ENCODE data around the gene TRPV4.

TRPV4 gene

DNA sequence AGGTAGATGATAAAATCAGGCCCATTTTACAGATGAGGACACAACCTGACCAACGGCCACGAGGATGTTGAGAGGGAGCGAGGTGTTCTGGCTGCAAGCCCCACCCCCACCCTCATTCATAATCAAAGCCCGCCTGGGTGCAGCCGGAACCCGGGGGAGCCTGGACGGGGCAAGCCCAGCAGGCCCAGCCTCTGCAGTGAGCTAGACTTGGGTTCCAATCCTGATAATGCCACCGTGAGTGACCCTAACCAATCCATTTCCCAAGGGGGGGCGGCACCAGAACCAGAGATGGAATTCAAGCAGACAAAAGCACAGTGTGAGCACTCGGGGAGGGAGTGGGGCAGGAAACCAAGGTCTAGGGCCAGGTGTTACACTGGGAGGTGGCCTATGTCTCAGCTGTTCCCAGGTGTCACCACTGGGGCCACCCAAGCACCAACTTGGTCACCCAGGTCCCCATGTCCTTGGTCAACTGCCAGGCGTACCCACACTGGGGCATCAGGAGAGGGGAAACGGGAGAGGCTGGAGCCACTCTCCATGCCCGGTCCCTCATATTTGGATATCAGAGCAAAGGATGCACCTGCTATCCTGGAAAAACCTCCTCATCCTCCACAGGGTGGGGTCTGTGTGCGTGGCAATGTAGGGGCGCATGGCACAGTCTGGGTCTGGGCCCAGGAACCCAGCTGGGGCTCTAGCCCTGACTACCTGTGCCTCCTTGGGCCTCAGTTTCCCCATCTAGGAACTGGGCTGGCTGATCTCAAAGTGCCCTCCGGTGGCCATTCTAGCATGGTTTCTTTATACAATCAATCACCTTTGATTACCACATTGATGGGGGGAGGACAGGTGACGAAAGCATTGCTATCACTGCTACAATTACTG lies 61.2 kb downstream of the TRPV4 start:
- peak overlapping the region; percentile 78 for H3K4me3 Mint-ChIP-seq
- H3K36me3 Mint-ChIP-seq: no peaks in the 10 kb centered on the region
- no peaks in the 10 kb centered on the region for H3K9me3 Mint-ChIP-seq (ENCODE audit: low read depth)
- peaks cover 2% of the 10 kb centered on the region for H3K27me3 Mint-ChIP-seq
- H3K4me1 Mint-ChIP-seq (ENCODE audit: low read depth): peaks cover 4% of the 10 kb centered on the region
- H3K27ac Mint-ChIP-seq: no peak overlapping the region

DNA sequence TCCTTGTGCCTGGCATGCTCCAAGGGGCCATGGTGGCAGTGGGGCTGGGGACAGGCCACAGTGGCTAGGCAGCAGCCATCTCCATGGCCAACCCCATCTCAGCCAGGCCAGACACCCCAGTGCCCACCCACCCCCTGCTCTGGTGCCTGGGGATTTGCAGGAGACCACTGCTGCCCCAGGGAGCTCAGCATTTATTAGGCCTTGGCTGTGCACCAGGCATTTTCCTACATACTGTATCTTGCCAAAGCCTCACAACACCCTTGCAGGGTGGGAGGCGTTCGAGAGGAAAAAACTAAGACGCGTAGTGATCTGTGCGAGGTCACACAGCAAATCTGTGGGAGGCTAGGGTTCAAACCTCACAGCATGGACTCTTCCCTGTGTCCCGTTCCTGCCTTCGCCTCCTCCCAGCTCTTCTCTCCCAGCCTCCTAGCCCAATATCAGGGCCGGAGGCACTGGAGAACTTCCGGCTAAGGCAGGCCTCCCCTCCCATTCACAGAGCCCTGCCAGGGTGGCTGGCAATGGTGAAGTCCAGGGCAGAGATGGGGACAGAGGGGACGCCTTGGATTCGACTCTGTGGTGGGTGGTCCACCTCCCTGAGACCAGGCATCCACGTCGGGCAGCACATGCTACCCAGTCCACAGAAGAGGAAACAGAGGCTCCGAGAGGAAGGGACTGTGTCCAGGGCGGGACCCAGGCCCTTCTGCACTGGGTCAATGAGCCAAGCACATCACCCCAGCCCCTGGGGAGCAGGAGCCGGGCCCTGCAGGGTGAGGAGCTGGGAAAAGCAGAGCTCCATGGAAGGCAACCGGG lies 62.1 kb downstream of the TRPV4 start:
- Mint-ChIP-seq H3K4me1 (ENCODE audit: low read depth) (peaks cover 4% of the 10 kb centered on the region), H3K9me3 (ENCODE audit: low read depth) (no peaks in the 10 kb centered on the region), H3K27ac (no peak overlapping the region), H3K36me3 (no peaks in the 10 kb centered on the region), H3K27me3 (peaks cover 2% of the 10 kb centered on the region), H3K4me3 (no peak overlapping the region)

DNA sequence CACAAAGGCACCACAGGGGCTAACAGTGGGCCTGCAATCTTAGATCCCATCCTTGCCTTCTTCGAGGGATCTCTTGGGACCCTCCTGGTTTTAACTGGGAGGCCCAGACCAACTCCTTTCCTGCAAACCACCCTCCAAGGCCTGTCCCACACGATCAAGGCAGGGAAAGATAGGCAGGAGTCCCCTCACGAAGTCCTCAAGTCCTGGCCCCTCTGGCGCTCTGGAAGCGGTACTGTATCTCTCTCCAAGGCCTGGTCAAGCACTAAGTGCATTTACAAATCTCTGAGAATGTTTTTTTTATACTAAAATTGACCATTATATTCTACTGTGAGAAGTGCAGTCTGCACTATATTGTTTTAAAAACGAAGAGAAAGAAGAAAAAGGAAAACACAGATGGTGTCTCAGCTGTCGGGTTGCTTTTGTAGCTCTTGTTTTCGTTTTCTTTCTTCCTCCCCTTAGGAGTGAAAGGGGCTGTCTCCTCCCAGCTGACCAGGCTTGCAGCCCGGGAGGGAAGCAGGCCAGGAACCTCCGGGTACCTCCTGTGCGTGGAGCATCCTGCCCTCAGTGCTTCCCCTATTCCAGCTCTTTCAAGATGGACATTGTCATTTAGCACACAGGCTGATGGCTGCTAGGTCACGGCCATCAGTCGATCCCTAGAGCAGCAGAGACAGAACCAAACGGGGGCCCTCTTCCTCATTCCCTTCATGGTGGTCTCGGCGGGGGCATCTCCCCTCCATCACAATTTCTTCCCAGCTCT lies 62.9 kb downstream of the TRPV4 start:
- no peaks in the 10 kb centered on the region for H3K9me3 Mint-ChIP-seq (ENCODE audit: low read depth)
- H3K27ac Mint-ChIP-seq: no peak overlapping the region
- H3K4me3 Mint-ChIP-seq: no peak overlapping the region
- no peaks in the 10 kb centered on the region for H3K36me3 Mint-ChIP-seq
- H3K4me1 Mint-ChIP-seq (ENCODE audit: low read depth): peaks cover 4% of the 10 kb centered on the region
- H3K27me3 Mint-ChIP-seq: peaks cover 2% of the 10 kb centered on the region

DNA sequence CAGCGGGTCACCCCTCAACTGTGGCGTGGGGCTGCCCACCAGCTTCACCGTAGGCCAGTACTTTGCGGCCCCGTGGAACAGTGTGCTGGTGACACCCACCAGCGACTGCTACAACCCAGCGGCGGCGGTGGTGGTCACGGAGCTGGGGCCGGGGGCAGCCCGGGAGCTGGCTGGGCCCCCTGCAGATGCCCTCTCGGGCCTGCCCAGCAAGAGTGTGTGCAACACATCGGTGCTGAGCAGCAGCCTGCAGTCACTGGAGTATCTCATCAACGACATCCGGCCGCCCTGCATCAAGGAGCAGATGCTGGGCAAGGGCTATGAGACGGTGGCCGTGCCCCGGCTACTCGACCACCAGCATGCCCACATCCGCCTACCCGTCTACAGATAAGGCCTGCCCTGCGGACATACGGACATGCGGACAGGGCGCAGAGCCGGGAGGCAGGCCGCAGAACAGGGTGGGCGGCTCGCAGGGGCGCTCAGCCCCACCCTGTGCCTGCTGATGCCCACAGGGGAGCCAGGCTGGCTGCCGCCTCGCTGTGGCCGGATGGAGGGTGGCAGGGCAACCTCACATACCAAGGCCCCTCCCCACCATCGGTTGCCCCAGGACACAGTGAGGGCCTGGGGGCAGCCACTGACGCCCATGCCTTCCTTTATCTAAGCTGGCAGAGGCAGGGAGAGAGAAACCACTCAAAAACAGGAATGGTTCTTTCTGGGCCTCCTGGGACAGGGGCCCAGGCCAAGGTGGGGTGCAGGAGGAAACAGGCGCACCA lies 64.1 kb downstream of the TRPV4 start:
- H3K4me3 Mint-ChIP-seq: no peak overlapping the region
- H3K27ac Mint-ChIP-seq: no peak overlapping the region
- peaks cover 4% of the 10 kb centered on the region for H3K4me1 Mint-ChIP-seq (ENCODE audit: low read depth)
- H3K27me3 Mint-ChIP-seq: peaks cover 2% of the 10 kb centered on the region
- no peaks in the 10 kb centered on the region for H3K9me3 Mint-ChIP-seq (ENCODE audit: low read depth)
- no peaks in the 10 kb centered on the region for H3K36me3 Mint-ChIP-seq

DNA sequence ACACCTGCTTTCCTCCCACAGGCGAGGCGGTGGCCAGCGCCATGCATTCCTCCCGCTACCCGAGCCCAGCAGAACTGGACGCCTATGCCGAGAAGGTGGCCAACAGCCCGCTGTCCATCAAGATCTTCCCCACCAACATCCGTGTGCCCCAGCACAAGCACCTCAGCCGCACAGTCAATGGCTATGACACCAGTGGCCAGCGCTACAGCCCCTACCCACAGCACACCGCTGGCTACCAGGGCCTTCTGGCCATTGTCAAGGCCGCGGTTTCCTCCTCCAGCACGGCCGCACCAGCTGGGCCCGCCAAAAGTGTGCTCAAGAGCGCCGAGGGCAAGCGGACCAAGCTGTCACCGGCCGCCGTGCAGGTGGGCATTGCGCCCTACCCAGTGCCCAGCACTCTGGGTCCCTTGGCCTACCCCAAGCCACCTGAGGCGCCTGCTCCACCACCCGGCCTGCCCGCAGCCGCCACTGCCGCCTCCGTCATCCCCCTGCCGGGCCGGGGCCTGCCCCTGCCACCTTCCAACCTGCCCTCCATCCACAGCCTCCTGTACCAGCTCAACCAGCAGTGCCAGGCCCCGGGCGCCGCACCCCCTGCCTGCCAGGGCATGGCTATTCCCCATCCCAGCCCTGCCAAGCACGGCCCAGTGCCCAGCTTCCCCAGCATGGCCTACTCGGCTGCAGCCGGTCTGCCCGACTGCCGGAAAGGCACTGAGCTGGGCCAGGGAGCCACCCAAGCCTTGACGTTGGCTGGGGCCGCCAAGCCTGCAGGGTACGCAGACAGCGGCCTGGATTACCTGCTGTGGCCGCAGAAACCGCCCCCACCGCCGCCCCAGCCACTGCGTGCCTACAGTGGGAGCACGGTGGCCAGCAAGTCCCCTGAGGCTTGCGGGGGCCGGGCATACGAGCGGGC lies 65.0 kb downstream of the TRPV4 start:
- H3K27ac Mint-ChIP-seq: no peak overlapping the region
- no peaks in the 10 kb centered on the region for H3K36me3 Mint-ChIP-seq
- no peak overlapping the region for H3K4me3 Mint-ChIP-seq
- H3K27me3 Mint-ChIP-seq: peaks cover 2% of the 10 kb centered on the region
- no peaks in the 10 kb centered on the region for H3K9me3 Mint-ChIP-seq (ENCODE audit: low read depth)
- H3K4me1 Mint-ChIP-seq (ENCODE audit: low read depth): peaks cover 2% of the 10 kb centered on the region

DNA sequence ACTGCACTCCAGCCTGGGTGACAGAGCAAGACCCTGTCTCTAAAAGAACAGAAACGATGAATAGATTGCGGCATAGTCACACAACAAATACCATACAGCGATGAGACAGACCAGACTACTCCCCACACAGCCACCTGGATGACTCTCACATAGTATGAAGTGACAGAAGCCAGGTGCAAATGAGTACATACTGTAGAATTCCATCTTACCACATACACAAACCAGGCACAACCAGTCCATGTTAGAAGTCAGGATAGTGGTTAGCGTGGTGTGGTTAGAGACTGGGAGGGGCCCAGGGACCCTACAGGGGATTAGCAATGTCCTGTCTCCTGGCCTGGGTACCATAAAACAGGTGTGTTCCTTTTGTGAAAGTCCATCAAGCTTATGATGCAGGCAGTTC lies 65.7 kb downstream of the TRPV4 start:
- Mint-ChIP-seq H3K4me3 (no peak overlapping the region), H3K9me3 (ENCODE audit: low read depth) (no peaks in the 10 kb centered on the region), H3K4me1 (ENCODE audit: low read depth) (no peaks in the 10 kb centered on the region), H3K36me3 (no peaks in the 10 kb centered on the region), H3K27ac (no peak overlapping the region), H3K27me3 (no peaks in the 10 kb centered on the region)

DNA sequence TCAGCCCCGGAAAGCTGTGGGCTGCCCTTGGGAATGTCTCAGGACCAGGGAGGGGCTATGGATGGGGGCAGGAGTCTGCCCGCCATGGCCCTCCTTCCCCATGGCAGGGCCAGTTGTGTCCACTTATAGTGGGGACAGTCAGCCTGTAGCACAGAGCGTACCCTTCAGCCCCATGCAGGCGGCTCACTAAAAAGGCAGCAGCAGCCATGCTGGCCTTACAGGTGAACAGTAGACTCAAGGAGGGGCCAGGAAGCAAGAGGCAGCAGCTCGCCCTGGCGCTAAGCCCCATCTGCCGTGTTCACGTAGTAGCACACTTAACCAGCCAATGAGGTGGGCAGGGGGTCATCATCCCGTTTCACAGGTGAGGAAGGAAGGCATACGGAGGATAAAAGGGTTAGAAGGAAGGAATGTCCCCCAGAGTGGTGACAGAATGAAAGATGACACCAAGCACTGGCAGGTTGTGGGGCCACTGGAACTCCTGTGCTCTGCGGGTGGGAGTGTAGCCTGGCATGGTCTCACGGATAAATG lies 66.9 kb downstream of the TRPV4 start:
- Mint-ChIP-seq H3K36me3 (no peaks in the 10 kb centered on the region), H3K4me1 (ENCODE audit: low read depth) (no peaks in the 10 kb centered on the region), H3K27ac (no peak overlapping the region), H3K4me3 (no peak overlapping the region), H3K27me3 (no peaks in the 10 kb centered on the region), H3K9me3 (ENCODE audit: low read depth) (no peaks in the 10 kb centered on the region)

DNA sequence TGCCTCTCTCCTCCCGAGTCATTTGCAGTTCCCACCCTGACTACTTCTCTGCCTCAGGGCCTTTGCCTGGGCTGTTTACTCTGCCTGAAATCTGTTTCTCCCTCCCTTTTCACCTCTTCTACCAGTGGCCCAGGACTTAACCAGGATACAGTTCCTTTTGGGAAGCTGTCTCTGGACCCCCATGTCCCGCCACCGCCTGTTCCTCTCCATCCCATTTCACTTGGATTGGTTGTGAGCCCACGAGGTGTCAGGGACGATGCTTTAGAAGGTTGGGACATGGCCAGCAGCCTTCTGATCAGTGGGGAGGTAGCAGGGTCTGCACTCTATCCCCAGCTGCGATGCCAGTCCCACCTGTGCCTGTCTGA lies 67.8 kb downstream of the TRPV4 start:
- Mint-ChIP-seq H3K27ac (no peak overlapping the region), H3K4me3 (no peak overlapping the region)

GRCh38 chr12:109764776-109765445 lies 68.3 kb downstream of the TRPV4 start:
- Mint-ChIP-seq H3K4me3 (no peak overlapping the region), H3K4me1 (ENCODE audit: low read depth) (no peaks in the 10 kb centered on the region), H3K9me3 (ENCODE audit: low read depth) (no peaks in the 10 kb centered on the region), H3K27ac (no peak overlapping the region), H3K27me3 (no peaks in the 10 kb centered on the region), H3K36me3 (no peaks in the 10 kb centered on the region)

More for the DNA sequence above, 67.8 kb downstream of the TRPV4 start:
- no peaks in the 10 kb centered on the region for H3K36me3 Mint-ChIP-seq
- no peaks in the 10 kb centered on the region for H3K27me3 Mint-ChIP-seq
- H3K9me3 Mint-ChIP-seq (ENCODE audit: low read depth): no peaks in the 10 kb centered on the region
- H3K4me1 Mint-ChIP-seq (ENCODE audit: low read depth): no peaks in the 10 kb centered on the region

DNA sequence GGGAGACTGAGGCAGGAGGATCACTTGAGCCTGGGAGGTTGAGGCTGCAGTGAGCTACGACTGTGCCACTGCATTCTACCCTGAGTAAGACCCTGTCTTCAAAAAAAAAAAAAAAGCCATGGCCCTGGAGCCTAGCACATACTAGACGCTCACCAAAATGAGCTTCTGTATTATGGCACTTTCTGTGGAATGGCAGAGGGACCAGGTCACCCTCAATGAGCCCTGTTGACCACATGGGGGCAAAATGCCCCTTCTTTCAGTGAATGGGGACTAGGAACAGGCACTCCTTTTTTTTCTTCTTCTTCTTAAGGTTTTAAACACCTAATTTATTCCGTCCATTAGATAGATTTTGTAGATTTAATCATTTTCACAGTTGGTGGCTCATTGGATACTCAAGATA lies 69.1 kb downstream of the TRPV4 start:
- Mint-ChIP-seq H3K9me3 (ENCODE audit: low read depth) (no peaks in the 10 kb centered on the region), H3K4me1 (ENCODE audit: low read depth) (no peaks in the 10 kb centered on the region), H3K36me3 (no peaks in the 10 kb centered on the region)

DNA sequence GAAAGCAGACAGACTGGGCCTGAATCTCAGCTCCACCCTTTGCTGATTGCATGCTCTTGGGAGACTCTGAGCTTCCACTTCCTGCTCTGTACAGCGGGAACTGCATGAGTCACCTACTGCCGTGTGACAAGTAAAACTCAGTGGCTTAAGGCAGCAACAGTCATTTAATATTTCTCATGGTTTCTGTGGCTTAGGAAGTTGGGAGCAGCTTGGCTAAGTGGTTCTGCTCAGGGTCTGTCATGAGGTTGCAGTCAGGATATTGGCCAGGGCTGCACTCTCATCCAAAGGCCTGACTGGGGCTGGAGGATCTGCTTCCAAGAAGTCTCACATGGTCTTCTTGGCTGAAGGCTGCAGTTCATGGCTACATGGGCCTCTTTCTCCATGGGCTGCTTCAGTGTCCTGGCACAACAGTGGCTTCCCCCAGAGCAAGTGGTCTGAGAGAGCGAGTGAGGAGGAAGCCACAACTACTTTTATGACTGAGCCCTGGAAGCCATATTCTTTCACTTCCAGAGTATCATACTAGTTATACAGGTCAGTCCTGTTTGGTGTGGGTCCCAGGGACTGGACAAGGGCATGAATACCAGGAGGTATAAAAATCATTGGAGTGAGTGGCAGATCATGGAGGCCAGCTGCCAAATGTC lies 69.9 kb downstream of the TRPV4 start:
- Mint-ChIP-seq H3K36me3 (no peaks in the 10 kb centered on the region), H3K4me3 (no peak overlapping the region), H3K9me3 (ENCODE audit: low read depth) (no peaks in the 10 kb centered on the region), H3K27ac (no peak overlapping the region), H3K4me1 (ENCODE audit: low read depth) (no peaks in the 10 kb centered on the region), H3K27me3 (no peaks in the 10 kb centered on the region)

More for the DNA sequence above, 69.1 kb downstream of the TRPV4 start:
- H3K27ac Mint-ChIP-seq: no peak overlapping the region
- no peaks in the 10 kb centered on the region for H3K27me3 Mint-ChIP-seq
- no peak overlapping the region for H3K4me3 Mint-ChIP-seq

GRCh38 chr12:109762673-109763191 lies 70.5 kb downstream of the TRPV4 start:
- Mint-ChIP-seq H3K9me3 (ENCODE audit: low read depth) (no peaks in the 10 kb centered on the region), H3K4me1 (ENCODE audit: low read depth) (no peaks in the 10 kb centered on the region), H3K4me3 (no peak overlapping the region), H3K27ac (no peak overlapping the region), H3K27me3 (no peaks in the 10 kb centered on the region), H3K36me3 (peaks cover under 1% of the 10 kb centered on the region)

Data from activated naive CD8-positive, alpha-beta T cell (primary cell).